ENCODE measurements around the gene GRAMD4.

The GRAMD4 gene

GRCh38 chr22:46688949-46689348, 68.8 kb downstream of the GRAMD4 start:
- no peak for DNase-seq (ENCODE audit: low read depth)

GRCh38 chr22:46690146-46690545, 70.0 kb downstream of the GRAMD4 start:
- DNase-seq (ENCODE audit: low read depth): no peak

GRCh38 chr22:46691571-46691970, 71.4 kb downstream of the GRAMD4 start:
- no peak for DNase-seq (ENCODE audit: low read depth)

GRCh38 chr22:46693634-46694415, 73.6 kb downstream of the GRAMD4 start:
- no peak for DNase-seq (ENCODE audit: low read depth)

- DNase-seq (ENCODE audit: low read depth): no peak
Observed at GRCh38 chr22:46694416-46695170, 74.4 kb downstream of the GRAMD4 start.

GRCh38 chr22:46695346-46696228, 75.4 kb downstream of the GRAMD4 start:
- DNase-seq (ENCODE audit: low read depth): no peak

GRCh38 chr22:46696229-46696518, 76.0 kb downstream of the GRAMD4 start:
- DNase-seq (ENCODE audit: low read depth): no peak

GRCh38 chr22:46696614-46697013, 76.4 kb downstream of the GRAMD4 start:
- DNase-seq (ENCODE audit: low read depth): no peak

- DNase-seq (ENCODE audit: low read depth): no peak
Observed at GRCh38 chr22:46697811-46698515, 77.8 kb downstream of the GRAMD4 start.

- DNase-seq (ENCODE audit: low read depth): no peak
Observed at GRCh38 chr22:46699091-46699490, 78.9 kb downstream of the GRAMD4 start.

GRCh38 chr22:46701262-46701661, 81.1 kb downstream of the GRAMD4 start:
- no peak for DNase-seq (ENCODE audit: low read depth)

GRCh38 chr22:46703171-46703995, 83.2 kb downstream of the GRAMD4 start:
- no peak for DNase-seq (ENCODE audit: low read depth)

- no peak for DNase-seq (ENCODE audit: low read depth)
Observed at GRCh38 chr22:46703996-46704370, 83.8 kb downstream of the GRAMD4 start.

GRCh38 chr22:46706060-46706459, 85.9 kb downstream of the GRAMD4 start:
- DNase-seq (ENCODE audit: low read depth): no peak

- no peak for DNase-seq (ENCODE audit: low read depth)
Observed at GRCh38 chr22:46707305-46707704, 87.1 kb downstream of the GRAMD4 start.

GRCh38 chr22:46707827-46708570, 87.8 kb downstream of the GRAMD4 start:
- DNase-seq (ENCODE audit: low read depth): no peak

- no peak for DNase-seq (ENCODE audit: low read depth)
Observed at GRCh38 chr22:46708766-46709330, 88.7 kb downstream of the GRAMD4 start.

GRCh38 chr22:46710806-46711205, 90.6 kb downstream of the GRAMD4 start:
- no peak for DNase-seq (ENCODE audit: low read depth)

- no peak for DNase-seq (ENCODE audit: low read depth)
Observed at GRCh38 chr22:46712288-46712687, 92.1 kb downstream of the GRAMD4 start.

GRCh38 chr22:46714550-46714949, 94.4 kb downstream of the GRAMD4 start:
- no peak for DNase-seq (ENCODE audit: low read depth)
